Fibroblast of lung (primary cell): Measurements from ENCODE around the gene ELMO1.

Experiments used
- CTCF ChIP-seq, 2 donors: IDR thresholded peaks in 1 of 2; conservative IDR thresholded peaks in 1 of 2; 1 replicate in 1 of 2; 2 replicates in 1 of 2; pipeline ENCODE4 v1.5.1; 2011 to 2012; ENCODE audit warnings: low read length in 2 of 2, control low read depth in 1 of 2, inconsistent platforms in 1 of 2, low read depth in 1 of 2, mild to moderate bottlenecking in 1 of 2
- EZH2 ChIP-seq: IDR thresholded peaks from 2 replicates; pipeline ENCODE4 v1.5.1; 2012; ENCODE audit warnings: low read length, control low read depth, mild to moderate bottlenecking; ENCODE audit errors: missing control alignments

- no peak for TF ChIP-seq CTCF (conservative IDR thresholded peaks at IDR 0.05 in 1 of 2, IDR thresholded peaks at IDR 0.05 in 1 of 2; ENCODE audit: low read depth in 1 of 2, low read length in 2 of 2)
- TF ChIP-seq EZH2 = no peak
Measured at GRCh38 chr7:37113661-37114355, 334.9 kb downstream of the ELMO1 start.
